ENCODE data around the gene GPR151. TPM values are rescaled to one million over a fixed set of nuclear protein-coding genes. Genes with fewer than 3 reads are reported as not detected.

The GPR151 gene
- total RNA-seq, 1 donor from 2014 or later: not detected

- no peak for DNase-seq (ENCODE audit: low read depth)
- H3K4me3 ChIP-seq (ENCODE audit: low read depth, low read length): no peak overlapping the region
- TF ChIP-seq CTCF (conservative IDR thresholded peaks at IDR 0.05; ENCODE audit: low read depth, low read length): no peak
Observed at GRCh38 chr5:146553446-146553845, 37.5 kb upstream of the GPR151 start.

GRCh38 chr5:146549615-146550014, 33.6 kb upstream of the GPR151 start:
- DNase-seq (ENCODE audit: low read depth): no peak
- H3K4me3 ChIP-seq (ENCODE audit: low read depth, low read length): no peak overlapping the region
- no peak for TF ChIP-seq CTCF (conservative IDR thresholded peaks at IDR 0.05; ENCODE audit: low read depth, low read length)

- TF ChIP-seq CTCF (conservative IDR thresholded peaks at IDR 0.05; ENCODE audit: low read depth, low read length): no peak
- H3K4me3 ChIP-seq (ENCODE audit: low read depth, low read length): no peak overlapping the region
- DNase-seq (ENCODE audit: low read depth): no peak
Observed at GRCh38 chr5:146548781-146549449, 32.9 kb upstream of the GPR151 start.

- no peak for DNase-seq (ENCODE audit: low read depth)
- no peak overlapping the region for H3K4me3 ChIP-seq (ENCODE audit: low read depth, low read length)
- TF ChIP-seq CTCF (conservative IDR thresholded peaks at IDR 0.05; ENCODE audit: low read depth, low read length): no peak
Observed at GRCh38 chr5:146544232-146544631, 28.2 kb upstream of the GPR151 start.

GRCh38 chr5:146541958-146542849, 26.2 kb upstream of the GPR151 start:
- no peak overlapping the region for H3K4me3 ChIP-seq (ENCODE audit: low read depth, low read length)
- DNase-seq (ENCODE audit: low read depth): no peak
- peak; percentile 96 for TF ChIP-seq CTCF (conservative IDR thresholded peaks at IDR 0.05; ENCODE audit: low read depth, low read length)

GRCh38 chr5:146540414-146540813, 24.4 kb upstream of the GPR151 start:
- no peak for TF ChIP-seq CTCF (conservative IDR thresholded peaks at IDR 0.05; ENCODE audit: low read depth, low read length)
- DNase-seq (ENCODE audit: low read depth): no peak
- H3K4me3 ChIP-seq (ENCODE audit: low read depth, low read length): no peak overlapping the region

All from epithelial cell of proximal tubule (primary cell).